Activated CD8-positive, alpha-beta memory T cell treated with anti-CD3 and anti-CD28 coated beads for 4 hours (primary cell): ENCODE measurements around the gene DDIT3.
"Not testable (repeated sequence)": the region's sequence is repeated elsewhere in the genome, so short reads cannot be mapped to it uniquely, and the experiment has no call there.

ENCODE experiments used
- DNase-seq, 2 donors: peaks; one replicate each; pipeline ENCODE4 v3.0.0-alpha.2; 2020; ENCODE audit warnings: low read depth in 2 of 2

DDIT3 gene

GRCh38 chr12:57513266-57513665, 7.0 kb downstream of the DDIT3 start:
- no peak for DNase-seq

GRCh38 chr12:57512665-57513064, 7.6 kb downstream of the DDIT3 start:
- no peak for DNase-seq

GRCh38 chr12:57511588-57512325, 8.6 kb downstream of the DDIT3 start:
- DNase-seq = no peak

- no peak for DNase-seq
Observed at GRCh38 chr12:57511161-57511560, 9.2 kb downstream of the DDIT3 start.

GRCh38 chr12:57507796-57508195, 12.5 kb downstream of the DDIT3 start:
- not testable (repeated sequence) for DNase-seq

GRCh38 chr12:57506541-57506940, 13.8 kb downstream of the DDIT3 start:
- not testable (repeated sequence) for DNase-seq

GRCh38 chr12:57502311-57502969, 17.9 kb downstream of the DDIT3 start:
- DNase-seq = not testable (repeated sequence)

- DNase-seq = no peak
Observed at GRCh38 chr12:57500213-57500612, 20.1 kb downstream of the DDIT3 start.

- DNase-seq = no peak
Observed at GRCh38 chr12:57498571-57498970, 21.7 kb downstream of the DDIT3 start.

GRCh38 chr12:57498132-57498502, 22.2 kb downstream of the DDIT3 start:
- DNase-seq = no peak

- DNase-seq = no peak
Observed at GRCh38 chr12:57497223-57498131, 22.8 kb downstream of the DDIT3 start.

- DNase-seq = no peak
Observed at GRCh38 chr12:57496822-57497221, 23.5 kb downstream of the DDIT3 start.

GRCh38 chr12:57495051-57495701, 25.1 kb downstream of the DDIT3 start:
- DNase-seq = not testable (repeated sequence)

- no peak for DNase-seq
Observed at GRCh38 chr12:57491393-57492280, 28.7 kb downstream of the DDIT3 start.

- no peak for DNase-seq
Observed at GRCh38 chr12:57490126-57490525, 30.2 kb downstream of the DDIT3 start.

GRCh38 chr12:57489157-57489641, 31.1 kb downstream of the DDIT3 start:
- DNase-seq = no peak

- no peak for DNase-seq
Observed at GRCh38 chr12:57488402-57489156, 31.7 kb downstream of the DDIT3 start.

GRCh38 chr12:57487597-57488401, 32.5 kb downstream of the DDIT3 start, which contains the start of gene MARS1:
Gene MARS1, plus strand, starts transcription at chr12:57488068. Its CDS starts 23 bp downstream, at chr12:57488091.
- peak; percentile 85 to 88 for DNase-seq

- DNase-seq = no peak
Observed at GRCh38 chr12:57487055-57487596, 33.2 kb downstream of the DDIT3 start.
